Measurements from ENCODE around the gene ZRANB1.

Gene ZRANB1

GRCh38 chr10:125026974-125027735 lies 85.2 kb downstream of the ZRANB1 start:
- no peak for TF ChIP-seq CTCF (IDR thresholded peaks at IDR 0.05; ENCODE audit: low read depth, low read length)
- no peak overlapping the region for H3K4me3 ChIP-seq (ENCODE audit: low read depth, low read length)

- H3K4me3 ChIP-seq (ENCODE audit: low read depth, low read length): no peak overlapping the region
- no peak for TF ChIP-seq CTCF (IDR thresholded peaks at IDR 0.05; ENCODE audit: low read depth, low read length)
These were observed 86.2 kb downstream of the ZRANB1 start for GRCh38 chr10:125027871-125028869.

- no peak for TF ChIP-seq CTCF (IDR thresholded peaks at IDR 0.05; ENCODE audit: low read depth, low read length)
- H3K4me3 ChIP-seq (ENCODE audit: low read depth, low read length): no peak overlapping the region
These were observed 87.8 kb downstream of the ZRANB1 start for GRCh38 chr10:125029584-125030242.

- no peak overlapping the region for H3K4me3 ChIP-seq (ENCODE audit: low read depth, low read length)
- no peak for TF ChIP-seq CTCF (IDR thresholded peaks at IDR 0.05; ENCODE audit: low read depth, low read length)
These were observed 88.8 kb downstream of the ZRANB1 start for GRCh38 chr10:125030567-125031197.

- no peak overlapping the region for H3K4me3 ChIP-seq (ENCODE audit: low read depth, low read length)
- no peak for TF ChIP-seq CTCF (IDR thresholded peaks at IDR 0.05; ENCODE audit: low read depth, low read length)
These were observed 90.6 kb downstream of the ZRANB1 start for GRCh38 chr10:125032474-125033020.

GRCh38 chr10:125033146-125033924 lies 91.4 kb downstream of the ZRANB1 start:
- no peak for TF ChIP-seq CTCF (IDR thresholded peaks at IDR 0.05; ENCODE audit: low read depth, low read length)
- H3K4me3 ChIP-seq (ENCODE audit: low read depth, low read length): no peak overlapping the region

Measured in WI38 (cell line).